Measurements from ENCODE around the gene CACNA1I.

The CACNA1I gene

DNA sequence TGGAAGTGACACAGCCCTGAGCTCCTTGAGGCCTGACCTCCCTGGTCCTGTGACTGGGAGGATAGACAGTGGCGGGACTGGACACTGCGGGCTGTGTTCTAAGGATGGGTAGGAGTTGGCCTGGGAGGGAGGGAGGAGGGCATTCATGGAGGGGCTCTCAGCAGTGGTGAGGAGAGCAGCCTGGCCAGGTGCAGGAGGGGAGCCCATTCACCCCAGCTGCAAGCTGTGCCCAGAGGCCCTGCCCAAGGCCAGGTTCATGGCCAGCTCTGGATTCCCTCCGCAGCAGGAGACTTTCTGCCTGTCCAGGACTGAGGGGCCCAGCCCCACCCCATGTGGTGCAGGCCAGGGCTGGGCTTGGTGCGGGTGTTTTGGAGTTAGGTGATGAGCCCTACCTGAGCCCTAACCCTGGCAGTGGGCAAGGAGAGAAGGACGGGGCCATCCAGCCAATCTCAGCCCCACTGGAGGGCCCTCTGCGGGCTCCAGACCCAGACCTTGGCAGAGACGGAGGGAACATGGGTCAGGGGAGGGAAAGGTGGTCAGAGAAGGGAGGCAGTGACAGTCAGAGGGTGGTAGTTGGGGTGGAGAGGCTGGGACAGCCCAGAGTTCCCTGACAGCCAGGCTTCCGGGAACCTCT is 26.8 kb downstream of the CACNA1I start:
- no peak for DNase-seq (ENCODE audit: low read depth, low spot score)

GRCh38 chr22:39598017-39598965 is 27.7 kb downstream of the CACNA1I start:
- DNase-seq (ENCODE audit: low read depth, low spot score), result no peak

- DNase-seq (ENCODE audit: low read depth, low spot score), result no peak
Observed at GRCh38 chr22:39600491-39601179, 30.1 kb downstream of the CACNA1I start.

- no peak for DNase-seq (ENCODE audit: low read depth, low spot score)
Observed at GRCh38 chr22:39601180-39601535, 30.6 kb downstream of the CACNA1I start.

DNA sequence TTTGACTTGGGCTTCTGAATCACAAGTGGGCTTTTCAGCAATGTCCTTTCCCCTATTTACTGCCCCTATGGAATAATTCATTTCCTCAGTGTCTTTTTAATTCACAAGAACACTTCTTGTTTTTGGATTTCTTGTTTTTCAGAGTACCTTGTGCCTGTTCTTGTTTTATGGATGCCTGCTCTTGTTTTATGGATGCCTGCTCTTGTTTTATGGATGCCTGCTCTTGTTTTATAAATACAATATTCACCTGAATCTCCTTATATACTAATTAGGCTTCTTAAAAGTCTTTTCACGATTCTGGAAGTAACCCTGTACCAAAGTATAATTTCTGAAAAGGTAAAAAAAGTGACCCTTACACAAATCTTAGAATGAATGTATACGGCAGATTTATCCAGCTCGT is 32.8 kb downstream of the CACNA1I start:
- DNase-seq (ENCODE audit: low read depth, low spot score), result no peak

GRCh38 chr22:39610246-39610645 is 39.7 kb downstream of the CACNA1I start:
- DNase-seq (ENCODE audit: low read depth, low spot score), result no peak

- no peak for DNase-seq (ENCODE audit: low read depth, low spot score)
Observed at GRCh38 chr22:39610766-39611165, 40.2 kb downstream of the CACNA1I start.

DNA sequence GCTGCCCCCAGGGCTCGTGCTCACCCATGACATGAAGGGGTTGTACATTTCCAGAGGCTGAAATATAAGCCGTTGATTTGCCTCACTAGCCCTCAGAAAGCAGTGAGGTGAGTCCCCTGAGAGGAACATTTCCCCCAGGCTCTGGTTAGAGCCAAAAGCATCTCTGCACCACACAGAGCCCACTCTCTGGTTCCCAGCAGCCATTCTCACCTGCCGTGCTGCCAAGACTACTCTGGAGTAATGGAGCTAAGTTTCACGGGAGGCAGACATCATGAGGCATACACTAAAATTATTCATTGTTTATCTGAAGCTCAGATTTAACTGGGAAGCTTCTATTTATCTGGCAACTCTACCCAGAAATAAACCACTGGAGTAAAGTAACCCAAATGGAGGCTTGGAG is 40.8 kb downstream of the CACNA1I start:
- no peak for DNase-seq (ENCODE audit: low read depth, low spot score)

- DNase-seq (ENCODE audit: low read depth, low spot score), result no peak
Observed at GRCh38 chr22:39612811-39613548, 42.4 kb downstream of the CACNA1I start.

- no peak for DNase-seq (ENCODE audit: low read depth, low spot score)
Observed at GRCh38 chr22:39613549-39613921, 43.0 kb downstream of the CACNA1I start.

GRCh38 chr22:39614442-39614841 is 43.9 kb downstream of the CACNA1I start:
- DNase-seq (ENCODE audit: low read depth, low spot score), result no peak

- no peak for DNase-seq (ENCODE audit: low read depth, low spot score)
Observed at GRCh38 chr22:39616051-39616450, 45.5 kb downstream of the CACNA1I start.

GRCh38 chr22:39616781-39617180 is 46.2 kb downstream of the CACNA1I start:
- no peak for DNase-seq (ENCODE audit: low read depth, low spot score)

- no peak for DNase-seq (ENCODE audit: low read depth, low spot score)
Observed at GRCh38 chr22:39617342-39617741, 46.8 kb downstream of the CACNA1I start.

- no peak for DNase-seq (ENCODE audit: low read depth, low spot score)
Observed at GRCh38 chr22:39617970-39618757, 47.6 kb downstream of the CACNA1I start.

DNA sequence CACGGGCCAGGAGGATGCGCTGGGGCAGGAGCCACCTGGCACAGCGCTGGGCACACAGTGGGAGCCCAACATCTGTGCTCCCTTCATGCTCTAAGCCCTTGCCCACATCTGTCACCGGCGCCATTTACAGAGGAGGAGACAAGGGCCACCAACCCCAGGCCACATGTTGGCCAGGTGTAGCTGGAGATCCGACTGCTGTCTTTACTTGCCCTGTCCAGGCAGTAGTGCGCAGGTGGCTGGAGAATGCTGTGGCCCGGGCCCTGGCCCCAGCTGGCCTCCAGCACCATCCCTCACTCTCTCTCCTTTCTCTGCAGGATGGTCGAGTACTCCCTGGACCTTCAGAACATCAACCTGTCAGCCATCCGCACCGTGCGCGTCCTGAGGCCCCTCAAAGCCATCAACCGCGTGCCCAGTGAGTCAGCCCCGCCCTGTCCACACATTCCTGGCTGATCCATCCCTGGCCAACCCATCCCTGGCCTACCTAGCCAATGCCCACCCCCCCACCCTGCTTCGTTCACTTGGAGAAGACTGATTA is 48.5 kb downstream of the CACNA1I start:
- no peak for DNase-seq (ENCODE audit: low read depth, low spot score)

- no peak for DNase-seq (ENCODE audit: low read depth, low spot score)
Observed at GRCh38 chr22:39620924-39621690, 50.6 kb downstream of the CACNA1I start.

DNA sequence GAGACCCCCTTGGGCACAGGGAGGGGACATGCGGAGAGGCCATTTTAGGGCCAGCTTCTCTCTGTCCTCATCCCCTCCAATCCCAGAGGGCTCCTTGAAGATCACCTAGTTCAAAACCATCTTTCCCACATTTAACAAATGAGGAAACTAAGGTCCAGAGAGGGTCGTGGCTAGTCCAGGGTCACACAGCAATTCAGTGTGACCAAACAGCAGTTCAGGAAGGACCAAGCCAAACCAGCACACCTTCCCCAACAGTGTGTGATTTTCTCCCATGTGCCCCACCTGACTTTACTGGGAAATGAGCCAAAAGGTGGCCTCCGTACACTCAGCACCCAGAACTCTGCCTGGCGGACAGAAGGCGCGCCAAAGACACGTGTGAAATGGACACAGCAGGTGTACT is 51.3 kb downstream of the CACNA1I start:
- DNase-seq (ENCODE audit: low read depth, low spot score), result no peak

DNA sequence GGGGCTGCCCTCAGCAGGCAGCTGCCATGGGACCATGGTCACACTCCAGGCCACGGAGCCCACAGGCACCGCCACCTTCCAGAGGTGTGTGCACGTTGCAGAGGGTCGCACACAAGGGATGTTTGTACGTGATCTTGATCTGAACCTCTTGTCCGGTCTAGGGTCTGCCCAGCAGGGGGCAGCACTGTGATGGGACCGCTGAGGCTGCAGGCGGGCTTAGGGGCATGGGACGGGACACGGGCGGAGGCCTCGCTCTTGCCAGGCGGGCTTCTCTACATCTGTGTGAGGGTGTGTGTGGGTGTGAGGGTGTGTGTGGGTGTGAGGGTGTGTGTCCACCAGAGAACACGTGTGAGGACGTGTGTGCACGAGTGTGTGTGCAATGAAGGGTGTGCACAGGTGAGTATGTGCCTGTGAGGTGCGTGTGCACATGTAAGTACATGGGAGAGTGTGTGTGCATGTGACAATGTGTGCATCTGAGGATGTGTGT is 52.4 kb downstream of the CACNA1I start:
- DNase-seq (ENCODE audit: low read depth, low spot score), result no peak
